ENCODE data around the gene NSDHL.

DNA sequence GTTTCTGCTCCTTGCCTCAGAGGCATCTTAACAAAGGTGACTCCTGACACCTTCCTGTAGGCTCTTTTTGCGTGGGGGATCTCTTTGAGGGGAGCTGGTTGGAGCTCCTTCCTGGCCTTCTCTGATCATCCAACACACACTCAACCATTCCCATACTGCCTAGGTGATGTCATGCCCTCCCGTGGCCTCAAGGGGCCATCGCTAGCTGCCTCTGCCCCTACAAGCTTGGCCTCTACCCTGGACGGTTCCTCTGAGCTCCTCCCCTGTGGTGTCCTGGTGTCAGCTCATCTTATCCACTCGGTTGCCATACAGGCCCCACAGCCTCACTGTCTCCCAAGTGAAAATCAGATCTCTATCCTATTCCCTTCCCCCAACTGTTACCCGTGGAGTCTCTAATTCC is 53.3 kb downstream of the NSDHL start:
- TF ChIP-seq, protein P1, sequence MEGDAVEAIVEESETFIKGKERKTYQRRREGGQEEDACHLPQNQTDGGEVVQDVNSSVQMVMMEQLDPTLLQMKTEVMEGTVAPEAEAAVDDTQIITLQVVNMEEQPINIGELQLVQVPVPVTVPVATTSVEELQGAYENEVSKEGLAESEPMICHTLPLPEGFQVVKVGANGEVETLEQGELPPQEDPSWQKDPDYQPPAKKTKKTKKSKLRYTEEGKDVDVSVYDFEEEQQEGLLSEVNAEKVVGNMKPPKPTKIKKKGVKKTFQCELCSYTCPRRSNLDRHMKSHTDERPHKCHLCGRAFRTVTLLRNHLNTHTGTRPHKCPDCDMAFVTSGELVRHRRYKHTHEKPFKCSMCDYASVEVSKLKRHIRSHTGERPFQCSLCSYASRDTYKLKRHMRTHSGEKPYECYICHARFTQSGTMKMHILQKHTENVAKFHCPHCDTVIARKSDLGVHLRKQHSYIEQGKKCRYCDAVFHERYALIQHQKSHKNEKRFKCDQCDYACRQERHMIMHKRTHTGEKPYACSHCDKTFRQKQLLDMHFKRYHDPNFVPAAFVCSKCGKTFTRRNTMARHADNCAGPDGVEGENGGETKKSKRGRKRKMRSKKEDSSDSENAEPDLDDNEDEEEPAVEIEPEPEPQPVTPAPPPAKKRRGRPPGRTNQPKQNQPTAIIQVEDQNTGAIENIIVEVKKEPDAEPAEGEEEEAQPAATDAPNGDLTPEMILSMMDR (IDR thresholded peaks at IDR 0.05; ENCODE audit: insufficient read depth, low read depth, low read length), result no peak
- no peak for TF ChIP-seq EZH2 (IDR thresholded peaks at IDR 0.05; ENCODE audit: insufficient read depth, low read length)

Data from astrocyte (in vitro differentiated cells and primary cell).